ENCODE results near the gene COQ8B. TPM values are rescaled to one million over a fixed set of nuclear protein-coding genes. Genes with fewer than 3 reads are reported as not detected.
"Not testable (repeated sequence)": the region's sequence is repeated elsewhere in the genome, so short reads cannot be mapped to it uniquely, and the experiment has no call there.

The COQ8B gene
- total and polyA plus RNA-seq, 7 donors = 24.7 to 59.3 (median 35.9) TPM

DNA sequence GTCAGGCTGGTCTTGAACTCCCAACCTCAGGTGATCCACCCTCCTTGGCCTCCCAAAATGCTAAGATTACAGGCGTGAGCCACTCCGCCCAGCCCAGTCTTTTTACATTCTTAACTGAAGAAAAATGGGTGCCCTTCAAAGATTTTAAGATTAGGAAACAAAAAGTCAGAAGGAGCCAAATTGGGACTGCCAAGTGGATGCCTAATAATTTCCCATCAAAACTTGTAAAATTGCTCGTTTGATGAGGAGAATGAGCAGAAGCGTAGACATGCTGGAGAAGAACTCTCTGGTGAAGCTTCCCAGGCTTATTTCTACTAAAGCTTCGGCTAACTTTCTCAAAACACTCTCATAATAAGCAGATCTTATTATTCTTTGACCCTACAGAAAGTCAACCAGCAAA lies 57.6 kb downstream of the COQ8B start:
- Histone ChIP-seq H3K4me3 (no peak overlapping the region), H3K27me3 (no peaks in the 10 kb centered on the region), H3K36me3 (no peaks in the 10 kb centered on the region), H3K9me3 (no peaks in the 10 kb centered on the region), H3K4me1 (peaks cover 0 to 15% (median 12%) of the 10 kb centered on the region in 4 donors), H3K27ac (peak overlapping the region in 1 of 4 donors; percentile 38)
- intact Hi-C loops (cut with DNase I) = no loop called here
- DNase-seq = no peak
- TF ChIP-seq POLR2AphosphoS5 (IDR thresholded peaks at IDR 0.05) (no peak), EP300 (IDR thresholded peaks at IDR 0.05) (no peak), POLR2A (IDR thresholded peaks at IDR 0.05) (no peak)
- TF ChIP-seq, protein P1, sequence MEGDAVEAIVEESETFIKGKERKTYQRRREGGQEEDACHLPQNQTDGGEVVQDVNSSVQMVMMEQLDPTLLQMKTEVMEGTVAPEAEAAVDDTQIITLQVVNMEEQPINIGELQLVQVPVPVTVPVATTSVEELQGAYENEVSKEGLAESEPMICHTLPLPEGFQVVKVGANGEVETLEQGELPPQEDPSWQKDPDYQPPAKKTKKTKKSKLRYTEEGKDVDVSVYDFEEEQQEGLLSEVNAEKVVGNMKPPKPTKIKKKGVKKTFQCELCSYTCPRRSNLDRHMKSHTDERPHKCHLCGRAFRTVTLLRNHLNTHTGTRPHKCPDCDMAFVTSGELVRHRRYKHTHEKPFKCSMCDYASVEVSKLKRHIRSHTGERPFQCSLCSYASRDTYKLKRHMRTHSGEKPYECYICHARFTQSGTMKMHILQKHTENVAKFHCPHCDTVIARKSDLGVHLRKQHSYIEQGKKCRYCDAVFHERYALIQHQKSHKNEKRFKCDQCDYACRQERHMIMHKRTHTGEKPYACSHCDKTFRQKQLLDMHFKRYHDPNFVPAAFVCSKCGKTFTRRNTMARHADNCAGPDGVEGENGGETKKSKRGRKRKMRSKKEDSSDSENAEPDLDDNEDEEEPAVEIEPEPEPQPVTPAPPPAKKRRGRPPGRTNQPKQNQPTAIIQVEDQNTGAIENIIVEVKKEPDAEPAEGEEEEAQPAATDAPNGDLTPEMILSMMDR (IDR thresholded peaks at IDR 0.05) = no peak
- whole genome bisulfite sequencing, 2 donors = 83 to 87% methylated on average over 5 of the region's 5 CpGs

DNA sequence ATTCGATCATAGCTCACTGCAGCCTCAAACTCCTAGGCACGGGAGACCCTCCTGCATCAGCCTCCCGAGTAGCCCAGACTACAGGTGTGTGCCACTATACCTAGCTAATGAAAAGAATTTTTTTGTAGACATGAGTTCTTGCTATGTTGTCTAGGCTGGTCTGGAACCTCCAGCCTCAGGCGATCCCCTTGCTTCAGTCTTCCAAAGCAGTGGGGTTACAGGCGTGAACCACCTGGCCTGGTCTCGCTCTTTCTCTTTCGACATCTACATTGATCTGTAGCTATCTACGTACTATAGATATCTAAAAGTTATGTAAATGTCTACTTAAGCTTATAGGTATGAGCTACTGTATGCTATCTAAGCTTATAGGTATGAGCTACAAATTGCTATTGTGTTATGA lies 58.7 kb downstream of the COQ8B start:
- peaks cover 0 to 6% (median 1%) of the 10 kb centered on the region in 4 donors for H3K4me1 ChIP-seq
- WGBS, 2 donors = 90 to 97% methylated on average over 8 of the region's 8 CpGs
- no peaks in the 10 kb centered on the region for H3K9me3 ChIP-seq
- no peak overlapping the region for H3K27ac ChIP-seq
- H3K27me3 ChIP-seq = no peaks in the 10 kb centered on the region
- DNase-seq = no peak
- H3K36me3 ChIP-seq = no peaks in the 10 kb centered on the region
- no peak for TF ChIP-seq POLR2AphosphoS5 (IDR thresholded peaks at IDR 0.05)
- TF ChIP-seq EP300 (IDR thresholded peaks at IDR 0.05) = no peak
- TF ChIP-seq, protein P1 (IDR thresholded peaks at IDR 0.05) = no peak
- TF ChIP-seq POLR2A (IDR thresholded peaks at IDR 0.05) = no peak
- intact Hi-C loops (cut with DNase I) = no loop called here
- no peak overlapping the region for H3K4me3 ChIP-seq

DNA sequence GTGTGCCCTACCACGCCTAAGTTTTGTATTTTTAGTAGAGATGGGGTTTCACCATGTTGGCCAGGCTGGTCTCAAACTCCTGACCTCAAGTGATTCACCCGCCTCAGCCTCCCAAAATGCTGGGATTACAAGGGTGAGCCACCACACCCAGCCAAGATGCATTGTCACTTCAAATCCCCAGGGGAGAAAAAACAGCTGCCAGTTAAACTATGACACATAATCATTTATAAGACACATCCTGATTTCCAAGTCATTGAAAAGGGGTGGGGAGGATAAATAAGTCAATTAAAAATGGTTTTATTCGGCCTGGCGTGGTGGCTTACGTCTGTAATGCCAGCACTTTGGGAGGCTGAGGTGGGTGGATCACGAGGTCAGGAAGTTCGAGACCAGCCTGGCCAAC lies 61.0 kb downstream of the COQ8B start:
- H3K4me3 ChIP-seq; H3K27ac ChIP-seq; H3K27me3 ChIP-seq; H3K9me3 ChIP-seq; intact Hi-C loops (cut with DNase I); DNase-seq; H3K36me3 ChIP-seq: not testable (repeated sequence)
- 73 to 81% methylated on average over 7 of the region's 7 CpGs for WGBS, 2 donors
- H3K4me1 ChIP-seq = peaks cover 0 to 16% (median 16%) of the 10 kb centered on the region in 4 donors

DNA sequence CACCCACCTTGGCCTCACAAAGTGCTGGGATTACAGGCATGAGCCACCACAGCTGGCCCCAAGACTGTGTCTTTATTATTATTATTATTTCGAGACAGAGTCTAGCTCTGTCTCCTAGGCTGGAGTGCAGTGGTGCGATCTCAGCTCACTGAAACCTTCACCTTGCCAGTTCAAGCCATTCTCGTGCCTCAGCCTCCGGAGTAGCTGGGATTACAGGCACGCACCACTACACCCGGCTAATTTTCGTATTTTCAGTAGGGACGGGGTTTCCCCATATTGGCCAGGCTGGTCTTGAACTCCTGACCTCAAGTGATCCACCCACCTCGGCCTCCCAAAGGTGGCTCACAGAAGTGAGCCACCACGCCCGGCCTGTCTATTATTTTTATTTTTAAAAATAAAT lies 64.4 kb downstream of the COQ8B start:
- H3K9me3 ChIP-seq; H3K36me3 ChIP-seq; DNase-seq; intact Hi-C loops (cut with DNase I); H3K27me3 ChIP-seq; H3K4me3 ChIP-seq: not testable (repeated sequence)
- Histone ChIP-seq H3K4me1 (peaks cover 0 to 22% (median 20%) of the 10 kb centered on the region in 4 donors), H3K27ac (peak overlapping the region; percentile 59 to 66 (median 64))
- 82 to 90% methylated on average over 11 of the region's 11 CpGs for WGBS, 2 donors

DNA sequence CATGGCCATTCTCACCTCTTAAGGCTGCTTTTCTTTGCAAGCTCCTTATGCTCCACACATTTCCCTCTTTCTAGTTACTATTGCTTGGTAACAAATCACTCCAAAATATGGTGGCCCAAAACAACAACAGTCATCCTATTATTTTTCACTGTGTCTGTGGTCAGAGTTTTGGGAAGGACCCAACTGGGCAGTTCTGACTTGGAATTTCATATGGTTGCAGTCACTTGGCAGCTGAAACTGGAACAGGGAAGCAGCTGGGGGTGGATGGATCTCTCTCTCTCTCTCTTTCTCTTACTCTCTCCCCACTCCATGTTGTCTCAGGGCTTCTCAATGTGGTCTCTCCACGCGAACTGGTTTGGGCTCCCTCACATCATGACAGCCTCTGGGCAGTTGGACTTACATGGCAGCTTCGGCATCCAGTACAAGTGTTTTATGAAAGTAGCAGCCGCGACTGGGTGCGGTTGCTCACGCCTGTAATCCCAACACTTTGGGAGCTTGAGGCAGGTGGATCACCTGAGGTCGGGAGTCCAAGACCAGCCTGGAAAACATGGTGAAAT lies 65.9 kb downstream of the COQ8B start:
- intact Hi-C loops (cut with DNase I) = no loop called here
- no peak for TF ChIP-seq POLR2A (IDR thresholded peaks at IDR 0.05)
- peak in 1 of 4 donors; percentile 23 for TF ChIP-seq POLR2AphosphoS5 (IDR thresholded peaks at IDR 0.05)
- TF ChIP-seq, protein P1 (IDR thresholded peaks at IDR 0.05) = no peak
- TF ChIP-seq EP300 (IDR thresholded peaks at IDR 0.05) = no peak
- DNase-seq = peak; percentile 86
- Histone ChIP-seq H3K4me1 (peaks cover 0 to 33% (median 28%) of the 10 kb centered on the region in 4 donors), H3K27me3 (no peaks in the 10 kb centered on the region), H3K27ac (peak overlapping the region; percentile 59 to 66 (median 64)), H3K36me3 (no peaks in the 10 kb centered on the region), H3K4me3 (no peak overlapping the region), H3K9me3 (no peaks in the 10 kb centered on the region)
- WGBS, 2 donors = 71 to 87% methylated on average over 8 of the region's 8 CpGs

DNA sequence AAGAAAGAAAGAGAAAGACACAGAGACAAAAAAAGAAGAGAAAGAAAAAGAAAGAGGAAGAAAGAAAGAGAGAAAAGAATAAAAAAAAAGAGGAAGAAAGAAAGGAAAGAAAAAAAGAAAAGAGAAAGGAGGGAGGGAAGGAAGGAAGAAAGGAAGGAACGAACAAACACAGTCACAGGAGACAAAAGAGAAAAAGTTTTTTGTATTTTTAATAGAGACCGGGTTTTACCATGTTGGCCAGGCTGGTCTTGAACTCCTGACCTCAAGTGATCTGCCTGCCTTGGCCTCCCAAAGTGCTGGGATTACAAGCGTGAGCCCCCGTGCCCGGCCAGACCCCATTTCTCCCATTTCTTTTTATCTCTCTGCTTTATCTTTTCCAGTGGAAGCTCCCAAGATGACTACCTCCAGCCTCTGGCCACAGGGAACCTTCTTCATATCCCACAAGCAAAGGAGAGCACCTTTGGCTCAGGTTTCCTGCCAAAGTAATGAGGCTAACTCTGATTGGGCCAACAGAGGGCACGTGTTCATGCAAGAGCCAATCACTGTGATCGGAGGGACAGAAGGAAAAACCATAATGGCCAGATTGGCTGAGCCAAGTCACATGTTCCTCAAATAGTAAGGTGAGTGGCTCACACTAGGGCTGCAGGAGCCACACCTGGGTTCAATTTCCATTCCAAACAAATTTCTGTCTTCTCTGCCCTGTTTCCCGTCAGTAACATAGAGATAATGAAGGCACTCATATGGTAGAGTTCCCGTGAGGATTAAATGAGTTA lies 66.6 kb downstream of the COQ8B start:
- DNase-seq; H3K36me3 ChIP-seq; intact Hi-C loops (cut with DNase I); H3K9me3 ChIP-seq; H3K4me3 ChIP-seq; H3K27me3 ChIP-seq: not testable (repeated sequence)
- H3K4me1 ChIP-seq = peaks cover 0 to 37% (median 32%) of the 10 kb centered on the region in 4 donors
- 86 to 93% methylated on average over 9 of the region's 9 CpGs for WGBS, 2 donors
- H3K27ac ChIP-seq = peak overlapping the region; percentile 59 to 66 (median 64)

Measured in sigmoid colon (tissue), 7 donors.